Measurements from ENCODE around the gene CACNB3. TPM values are rescaled to one million over a fixed set of nuclear protein-coding genes. Genes with fewer than 3 reads are reported as not detected.

Gene CACNB3
- total and polyA plus RNA-seq, 4 donors = 0.92 to 1.9 (median 1.2) TPM

GRCh38 chr12:48861111-48861510 is 42.8 kb downstream of the CACNB3 start:
- Histone ChIP-seq H3K4me3 (ENCODE audit: low read depth in 1 of 3, low read length in 3 of 3) (no peak overlapping the region), H3K36me3 (ENCODE audit: control insufficient read depth in 4 of 4, insufficient read depth in 3 of 4, low read depth in 1 of 4, low read length in 3 of 4) (peaks cover 0 to 33% (median 27%) of the 10 kb centered on the region in 4 donors)
- WGBS = 59% methylated on average over 2 of the region's 2 CpGs

GRCh38 chr12:48862760-48863159 is 44.5 kb downstream of the CACNB3 start:
- Histone ChIP-seq H3K9ac (ENCODE audit: low read depth in 1 of 2, low read length in 2 of 2) (no peak overlapping the region), H3K4me3 (ENCODE audit: low read depth in 1 of 3, low read length in 3 of 3) (no peak overlapping the region), H3K4me1 (ENCODE audit: control insufficient read depth in 4 of 4, insufficient read depth in 4 of 4, low read length in 3 of 4) (peaks cover 4 to 50% (median 22%) of the 10 kb centered on the region in 4 donors), H3K27me3 (ENCODE audit: control insufficient read depth in 4 of 4, insufficient read depth in 4 of 4, low read length in 3 of 4) (no peaks in the 10 kb centered on the region), H3K27ac (ENCODE audit: low read depth in 1 of 2, low read length in 2 of 2) (peak overlapping the region in 1 of 2 donors; percentile 1), H3K9me3 (ENCODE audit: control insufficient read depth in 4 of 4, low read length in 3 of 4) (no peaks in the 10 kb centered on the region), H3K36me3 (ENCODE audit: control insufficient read depth in 4 of 4, insufficient read depth in 3 of 4, low read depth in 1 of 4, low read length in 3 of 4) (peaks cover 0 to 30% (median 25%) of the 10 kb centered on the region in 4 donors)
- DNase-seq (ENCODE audit: low spot score) = no peak
- TF ChIP-seq TAF1 (conservative IDR thresholded peaks at IDR 0.05) (no peak), FOXA1 (IDR thresholded peaks at IDR 0.05) (no peak), GABPA (IDR thresholded peaks at IDR 0.05 in 1 of 2, conservative IDR thresholded peaks at IDR 0.05 in 1 of 2) (no peak), MAX (IDR thresholded peaks at IDR 0.05) (no peak), RXRA (IDR thresholded peaks at IDR 0.05) (no peak), RAD21 (IDR thresholded peaks at IDR 0.05) (no peak), HNF4A (conservative IDR thresholded peaks at IDR 0.05) (no peak), HNF4G (IDR thresholded peaks at IDR 0.05) (no peak), REST (IDR thresholded peaks at IDR 0.05) (no peak), FOXA2 (IDR thresholded peaks at IDR 0.05) (no peak)
- TF ChIP-seq, protein P1, sequence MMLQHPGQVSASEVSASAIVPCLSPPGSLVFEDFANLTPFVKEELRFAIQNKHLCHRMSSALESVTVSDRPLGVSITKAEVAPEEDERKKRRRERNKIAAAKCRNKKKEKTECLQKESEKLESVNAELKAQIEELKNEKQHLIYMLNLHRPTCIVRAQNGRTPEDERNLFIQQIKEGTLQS (IDR thresholded peaks at IDR 0.05) = no peak
- TF ChIP-seq, protein P2, sequence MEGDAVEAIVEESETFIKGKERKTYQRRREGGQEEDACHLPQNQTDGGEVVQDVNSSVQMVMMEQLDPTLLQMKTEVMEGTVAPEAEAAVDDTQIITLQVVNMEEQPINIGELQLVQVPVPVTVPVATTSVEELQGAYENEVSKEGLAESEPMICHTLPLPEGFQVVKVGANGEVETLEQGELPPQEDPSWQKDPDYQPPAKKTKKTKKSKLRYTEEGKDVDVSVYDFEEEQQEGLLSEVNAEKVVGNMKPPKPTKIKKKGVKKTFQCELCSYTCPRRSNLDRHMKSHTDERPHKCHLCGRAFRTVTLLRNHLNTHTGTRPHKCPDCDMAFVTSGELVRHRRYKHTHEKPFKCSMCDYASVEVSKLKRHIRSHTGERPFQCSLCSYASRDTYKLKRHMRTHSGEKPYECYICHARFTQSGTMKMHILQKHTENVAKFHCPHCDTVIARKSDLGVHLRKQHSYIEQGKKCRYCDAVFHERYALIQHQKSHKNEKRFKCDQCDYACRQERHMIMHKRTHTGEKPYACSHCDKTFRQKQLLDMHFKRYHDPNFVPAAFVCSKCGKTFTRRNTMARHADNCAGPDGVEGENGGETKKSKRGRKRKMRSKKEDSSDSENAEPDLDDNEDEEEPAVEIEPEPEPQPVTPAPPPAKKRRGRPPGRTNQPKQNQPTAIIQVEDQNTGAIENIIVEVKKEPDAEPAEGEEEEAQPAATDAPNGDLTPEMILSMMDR (IDR thresholded peaks at IDR 0.05; ENCODE audit: low read depth, low read length, missing input control) = no peak
- 84% methylated on average over 5 of the region's 5 CpGs for WGBS

More at GRCh38 chr12:48861111-48861510, 42.8 kb downstream of the CACNB3 start:
- Histone ChIP-seq H3K4me1 (ENCODE audit: control insufficient read depth in 4 of 4, insufficient read depth in 4 of 4, low read length in 3 of 4) (peaks cover 0 to 48% (median 20%) of the 10 kb centered on the region in 4 donors), H3K27me3 (ENCODE audit: control insufficient read depth in 4 of 4, insufficient read depth in 4 of 4, low read length in 3 of 4) (no peaks in the 10 kb centered on the region), H3K9ac (ENCODE audit: low read depth in 1 of 2, low read length in 2 of 2) (no peak overlapping the region), H3K27ac (ENCODE audit: low read depth in 1 of 2, low read length in 2 of 2) (peak overlapping the region in 1 of 2 donors; percentile 43), H3K9me3 (ENCODE audit: control insufficient read depth in 4 of 4, low read length in 3 of 4) (no peaks in the 10 kb centered on the region)
- no peak for DNase-seq (ENCODE audit: low spot score)
- TF ChIP-seq JUND (IDR thresholded peaks at IDR 0.05) = no peak
- no peak for TF ChIP-seq EGR1 (IDR thresholded peaks at IDR 0.05; ENCODE audit: low read depth in 2 of 2)
- no peak for TF ChIP-seq TAF1 (conservative IDR thresholded peaks at IDR 0.05)

Data from liver (tissue), 9 donors.